ENCODE measurements around the gene PPP1CA. TPM values are rescaled to one million over a fixed set of nuclear protein-coding genes. Genes with fewer than 3 reads are reported as not detected.

The PPP1CA gene
- total RNA-seq, 1 experiment from 2014 or later = 449 TPM

- Histone ChIP-seq H3K79me2 (ENCODE audit: low read length) (peaks cover 8% of the 10 kb centered on the region; the same call in 1 of the 2 replicates), H2AFZ (ENCODE audit: low read length) (no peak overlapping the region), H3K27ac (ENCODE audit: low read length) (no peak overlapping the region), H4K20me1 (ENCODE audit: low read length) (no peaks in the 10 kb centered on the region), H3K4me1 (ENCODE audit: insufficient read depth, low read length) (no peaks in the 10 kb centered on the region), H3K9me2 (replicated peaks; ENCODE audit: low read length) (no peaks in the 10 kb centered on the region), H3K9ac (ENCODE audit: low read length) (no peak overlapping the region), H3K4me3 (ENCODE audit: low read length) (no peak overlapping the region), H3K4me2 (ENCODE audit: low read length) (no peak overlapping the region), H3K9me3 (ENCODE audit: low read length) (no peaks in the 10 kb centered on the region), H3F3A (ENCODE audit: low read length, unreplicated experiment) (peaks cover 9% of the 10 kb centered on the region), H3K36me3 (ENCODE audit: low read depth, low read length) (peaks cover 40% of the 10 kb centered on the region), H3K27me3 (ENCODE audit: low read length) (no peaks in the 10 kb centered on the region)
- no TSS peak for BruUV-seq (replicated peaks)
- ATAC-seq (no peak), DNase-seq (no peak)
- no peak for TF ChIP-seq EZH2phosphoT487 (IDR thresholded peaks at IDR 0.05; ENCODE audit: borderline replicate concordance, low read length)
- TF ChIP-seq CTCF (conservative IDR thresholded peaks at IDR 0.05; ENCODE audit: low read depth, low read length) = no peak
- no peak for TF ChIP-seq EZH2 (IDR thresholded peaks at IDR 0.05; ENCODE audit: low read length, unreplicated experiment)
- intact Hi-C loops (cut with micrococcal nuclease) = no loop called here
- ChIA-PET CTCF (no interaction called here), POLR2A (ENCODE audit: unreplicated experiment) (no interaction called here)
Measured at GRCh38 chr11:67435727-67436458, 34.2 kb upstream of the PPP1CA start.

GRCh38 chr11:67435031-67435726 is 33.5 kb upstream of the PPP1CA start:
- ATAC-seq = no peak
- Histone ChIP-seq H3K79me2 (ENCODE audit: low read length) (peaks cover 14% of the 10 kb centered on the region), H3K27me3 (ENCODE audit: low read length) (no peaks in the 10 kb centered on the region), H3K27ac (ENCODE audit: low read length) (no peak overlapping the region), H3K4me1 (ENCODE audit: insufficient read depth, low read length) (no peaks in the 10 kb centered on the region), H2AFZ (ENCODE audit: low read length) (no peak overlapping the region), H3K4me2 (ENCODE audit: low read length) (no peak overlapping the region), H3K9me3 (ENCODE audit: low read length) (no peaks in the 10 kb centered on the region), H4K20me1 (ENCODE audit: low read length) (no peaks in the 10 kb centered on the region), H3K4me3 (ENCODE audit: low read length) (no peak overlapping the region), H3K36me3 (ENCODE audit: low read depth, low read length) (peaks cover 45% of the 10 kb centered on the region), H3K9me2 (replicated peaks; ENCODE audit: low read length) (no peaks in the 10 kb centered on the region), H3F3A (ENCODE audit: low read length, unreplicated experiment) (peaks cover 9% of the 10 kb centered on the region), H3K9ac (ENCODE audit: low read length) (no peak overlapping the region)
- TF ChIP-seq EZH2 (IDR thresholded peaks at IDR 0.05; ENCODE audit: low read length, unreplicated experiment) = no peak
- TF ChIP-seq EZH2phosphoT487 (IDR thresholded peaks at IDR 0.05; ENCODE audit: borderline replicate concordance, low read length) = no peak
- TF ChIP-seq CTCF (conservative IDR thresholded peaks at IDR 0.05; ENCODE audit: low read depth, low read length) = no peak
- POLR2A ChIA-PET (ENCODE audit: unreplicated experiment) = no interaction called here
- no TSS peak for BruUV-seq (replicated peaks)
- CTCF ChIA-PET = no interaction called here
- DNase-seq = no peak
- intact Hi-C loops (cut with micrococcal nuclease) = no loop called here

GRCh38 chr11:67434395-67434881 is 32.8 kb upstream of the PPP1CA start:
- TF ChIP-seq EZH2phosphoT487 (IDR thresholded peaks at IDR 0.05; ENCODE audit: borderline replicate concordance, low read length) (no peak), EZH2 (IDR thresholded peaks at IDR 0.05; ENCODE audit: low read length, unreplicated experiment) (no peak), CTCF (conservative IDR thresholded peaks at IDR 0.05; ENCODE audit: low read depth, low read length) (no peak)
- CTCF ChIA-PET = no interaction called here

More at GRCh38 chr11:67434395-67434881, 32.8 kb upstream of the PPP1CA start:
- Histone ChIP-seq H3K27me3 (ENCODE audit: low read length) (no peaks in the 10 kb centered on the region), H2AFZ (ENCODE audit: low read length) (no peak overlapping the region), H3K27ac (ENCODE audit: low read length) (no peak overlapping the region), H3K4me1 (ENCODE audit: insufficient read depth, low read length) (peaks cover 7% of the 10 kb centered on the region), H3K9me2 (replicated peaks; ENCODE audit: low read length) (no peaks in the 10 kb centered on the region), H3K9ac (ENCODE audit: low read length) (no peak overlapping the region), H3K36me3 (ENCODE audit: low read depth, low read length) (peaks cover 49% of the 10 kb centered on the region), H3F3A (ENCODE audit: low read length, unreplicated experiment) (peaks cover 9% of the 10 kb centered on the region), H3K79me2 (ENCODE audit: low read length) (peaks cover 22% of the 10 kb centered on the region), H3K9me3 (ENCODE audit: low read length) (no peaks in the 10 kb centered on the region), H4K20me1 (ENCODE audit: low read length) (no peaks in the 10 kb centered on the region), H3K4me2 (ENCODE audit: low read length) (no peak overlapping the region), H3K4me3 (ENCODE audit: low read length) (no peak overlapping the region)
- ATAC-seq (no peak), DNase-seq (no peak)
- no TSS peak for BruUV-seq (replicated peaks)
- intact Hi-C loops (cut with micrococcal nuclease) = no loop called here
- POLR2A ChIA-PET (ENCODE audit: unreplicated experiment) = no interaction called here
